Right cardiac atrium (tissue), 5 donors: ENCODE results near the gene SLC37A1. TPM values are rescaled to one million over a fixed set of nuclear protein-coding genes. Genes with fewer than 3 reads are reported as not detected.
A peak's percentile ranks its signal among the peaks of the same experiment; 100 is the strongest.
"Not testable (repeated sequence)": the region's sequence is repeated elsewhere in the genome, so short reads cannot be mapped to it uniquely, and the experiment has no call there.

Experiments
- ATAC-seq, 2 donors: fragments of 200-7000 bp; cut with Tn5 transposase; one replicate each; pipeline versions ENCODE4 v1.8.0 to v1.9.1; 2020; ENCODE audit warnings: moderate library complexity in 2 of 2, mild to moderate bottlenecking in 1 of 2
- DNase-seq, 3 donors: peaks; one replicate each; pipeline ENCODE4 v3.0.0-alpha.2; 2020
- H3K27ac ChIP-seq: one replicate; pipeline ENCODE4 v1.5.1; 2013; ENCODE audit warnings: mild to moderate bottlenecking, low read length, control low read depth, moderate library complexity
- H3K27me3 ChIP-seq: one replicate; pipeline ENCODE4 v1.6.1; 2013; ENCODE audit not compliant: control insufficient read depth, insufficient read depth
- H3K4me1 ChIP-seq: one replicate; pipeline ENCODE4 v1.6.1; 2013; ENCODE audit warnings: low read length; ENCODE audit not compliant: control insufficient read depth, insufficient read depth
- H3K4me3 ChIP-seq: one replicate; pipeline ENCODE4 v1.5.1; 2013; ENCODE audit warnings: low read length, control low read depth
- H3K9me3 ChIP-seq: one replicate; pipeline ENCODE4 v1.6.1; 2013; ENCODE audit warnings: low read length; ENCODE audit not compliant: control insufficient read depth
- WGBS: extraction: QIAGEN DNeasy Blood & Tissue Kit; methylation state at CpG from one replicate; pipeline ENCODE4 v1.1.7; 2013; 5-methylcytosine and 5-hydroxymethylcytosine counted together
- intact Hi-C, 4 donors: fragments of 100-400 bp; cut with DNase I; formaldehyde crosslinking; loops; one replicate each; pipeline versions ENCODE4 v1.11.0 to v1.14.0; 2022 to 2023
- polyA plus RNA-seq: library from polyadenylated mRNA; stranded (reverse); fragments of 200-250 nt; gene quantifications from one replicate; pipeline ENCODE4 v1.2.3, GENCODE V29; 2013
- total RNA-seq, 4 donors: library from RNA; stranded (reverse); fragmentation: NEBNext Ultra II Directional; extraction: Animal tissue kit (Norgen Biotek cat#: 25700); gene quantifications; one replicate each; pipeline ENCODE4 v1.2.1, GENCODE V29; 2021
- donor health status: healthy with polysubstance abuse.
- donor health status: DM: no; HTN: yes; CAD: no.
- donor health status: DM: no; HTN: no; CAD: no.
- donor health status: DM: no; HTN: yes; CAD: no; lungs with severe emphysema.
- donor health status: DM: yes; HTN: yes; CAD: no.

Gene SLC37A1
- total and polyA plus RNA-seq, 5 donors: 1.9 to 2.9 (median 2.9) TPM

GRCh38 chr21:42607525-42608102 lies 94.0 kb downstream of the SLC37A1 start:
- 85% methylated on average over 5 of the region's 5 CpGs for WGBS
- ATAC-seq (no peak), DNase-seq (no peak)
- no peak overlapping the region for H3K4me3 ChIP-seq
- peaks cover 2% of the 10 kb centered on the region for H3K9me3 ChIP-seq
- H3K27ac ChIP-seq: no peak overlapping the region
- no peaks in the 10 kb centered on the region for H3K4me1 ChIP-seq
- H3K27me3 ChIP-seq: no peaks in the 10 kb centered on the region
- intact Hi-C loops: no loop called here

DNA sequence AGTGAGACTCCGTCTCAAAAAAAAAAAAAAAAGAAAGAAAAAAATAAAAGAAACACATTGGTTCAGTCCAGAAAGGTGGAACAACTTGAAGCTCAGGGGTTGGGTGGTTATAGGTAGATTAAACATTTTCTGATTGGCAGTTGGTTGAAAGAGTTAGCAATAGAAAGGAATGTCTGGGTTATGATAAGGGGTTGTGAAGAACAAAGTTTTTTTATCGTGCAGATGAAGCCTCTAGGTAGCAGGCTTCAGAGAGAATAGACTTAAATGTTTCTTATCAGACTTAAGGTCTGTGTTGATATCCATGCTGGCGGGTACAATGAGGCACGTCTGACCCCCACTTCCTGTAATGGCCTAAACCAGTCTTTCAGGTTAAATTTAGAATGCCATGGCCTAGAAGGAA lies 94.8 kb downstream of the SLC37A1 start:
- DNase-seq: no peak
- H3K9me3 ChIP-seq: peaks cover 2% of the 10 kb centered on the region
- WGBS: 60% methylated on average over 4 of the region's 4 CpGs

DNA sequence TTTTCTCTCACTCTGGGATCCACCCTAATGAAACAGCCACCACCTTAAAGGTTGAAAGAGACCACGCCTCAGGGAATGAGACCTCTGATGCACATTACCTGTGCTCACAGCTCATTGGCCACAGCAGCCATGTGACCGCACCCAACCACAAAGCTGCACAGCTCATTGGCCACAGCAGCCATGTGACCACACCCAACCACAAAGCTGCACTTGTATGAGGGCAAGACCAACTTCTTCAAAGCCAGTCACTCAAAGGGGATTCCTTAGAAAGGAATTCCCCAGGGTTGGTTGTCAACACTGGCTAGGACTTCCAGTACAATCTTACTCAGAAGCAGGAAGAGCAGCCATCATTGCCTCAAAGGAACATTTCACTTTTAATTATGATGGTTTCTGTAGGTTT lies 96.2 kb downstream of the SLC37A1 start:
- ATAC-seq: no peak
- H3K27me3 ChIP-seq: no peaks in the 10 kb centered on the region
- no peak overlapping the region for H3K27ac ChIP-seq
- WGBS: 99% methylated on average over 2 of the region's 2 CpGs
- H3K9me3 ChIP-seq: no peaks in the 10 kb centered on the region
- no peaks in the 10 kb centered on the region for H3K4me1 ChIP-seq
- DNase-seq: peak in 1 of 3 donors; percentile 1
- intact Hi-C loops: no loop called here
- H3K4me3 ChIP-seq: no peak overlapping the region

More for the DNA sequence above, 94.8 kb downstream of the SLC37A1 start:
- Histone ChIP-seq H3K27me3 (no peaks in the 10 kb centered on the region), H3K27ac (no peak overlapping the region), H3K4me1 (no peaks in the 10 kb centered on the region), H3K4me3 (no peak overlapping the region)
- intact Hi-C loops: no loop called here
- ATAC-seq: no peak

DNA sequence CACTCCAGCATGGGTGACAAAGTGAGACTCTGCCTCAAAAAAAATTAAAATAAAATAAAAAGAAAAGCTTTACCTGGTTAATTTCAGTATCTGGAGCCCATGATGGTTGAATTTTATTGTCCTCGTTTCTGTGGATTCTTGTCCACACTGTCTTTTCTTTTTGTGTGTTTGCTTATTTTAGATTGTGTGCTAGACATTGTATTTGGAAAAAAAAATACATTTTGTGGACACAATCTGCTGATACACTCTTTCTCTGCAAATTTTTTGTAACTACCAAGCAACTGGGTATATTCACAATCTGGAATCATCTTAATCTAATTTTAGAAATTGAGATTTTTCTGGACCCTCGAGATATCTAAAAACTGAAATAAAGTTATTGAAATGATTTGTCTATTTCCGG lies 98.2 kb downstream of the SLC37A1 start:
- no peak for DNase-seq
- no peaks in the 10 kb centered on the region for H3K4me1 ChIP-seq
- H3K4me3 ChIP-seq: no peak overlapping the region
- no peaks in the 10 kb centered on the region for H3K27me3 ChIP-seq
- no peak for ATAC-seq
- no peak overlapping the region for H3K27ac ChIP-seq
- WGBS: 89% methylated on average over 3 of the region's 3 CpGs
- H3K9me3 ChIP-seq: no peaks in the 10 kb centered on the region
- intact Hi-C loops: no loop called here

- H3K4me3 ChIP-seq: no peak overlapping the region
- no peaks in the 10 kb centered on the region for H3K27me3 ChIP-seq
- intact Hi-C loops: no loop called here
- DNase-seq: no peak
- no peak for ATAC-seq
- H3K4me1 ChIP-seq: no peaks in the 10 kb centered on the region
- H3K27ac ChIP-seq: no peak overlapping the region
- 90% methylated on average over 1 of the region's 1 CpG for WGBS
- H3K9me3 ChIP-seq: no peaks in the 10 kb centered on the region
Measured at GRCh38 chr21:42612390-42612789, 98.7 kb downstream of the SLC37A1 start.

DNA sequence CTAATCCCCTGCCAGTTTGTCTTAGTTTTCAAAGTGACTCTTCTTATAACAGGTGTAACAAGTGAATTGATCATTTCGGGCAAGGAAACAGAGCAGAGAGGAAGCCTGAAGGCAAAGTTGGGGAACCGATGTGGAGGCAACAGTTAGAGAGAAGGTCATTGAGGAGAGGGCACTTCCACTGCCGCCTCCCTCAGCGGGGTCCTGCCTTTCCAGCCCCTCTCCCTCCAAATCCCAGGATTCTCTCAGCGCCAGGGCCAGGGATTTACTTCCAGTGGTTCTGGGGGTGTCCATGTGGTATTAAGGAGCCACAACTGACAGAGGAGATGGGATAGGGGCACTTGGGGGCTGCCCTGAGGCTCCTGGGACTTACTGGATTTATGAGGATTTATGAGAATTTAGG lies 100.1 kb downstream of the SLC37A1 start:
- peak in 1 of 3 donors; percentile 20 for DNase-seq
- H3K27me3 ChIP-seq: no peaks in the 10 kb centered on the region
- intact Hi-C loops: no loop called here
- WGBS: 93% methylated on average over 5 of the region's 5 CpGs
- no peaks in the 10 kb centered on the region for H3K4me1 ChIP-seq
- H3K27ac ChIP-seq: no peak overlapping the region
- no peak overlapping the region for H3K4me3 ChIP-seq
- no peak for ATAC-seq
- no peaks in the 10 kb centered on the region for H3K9me3 ChIP-seq

GRCh38 chr21:42614396-42614795 lies 100.7 kb downstream of the SLC37A1 start:
- peak in 1 of 3 donors; percentile 20 for DNase-seq

DNA sequence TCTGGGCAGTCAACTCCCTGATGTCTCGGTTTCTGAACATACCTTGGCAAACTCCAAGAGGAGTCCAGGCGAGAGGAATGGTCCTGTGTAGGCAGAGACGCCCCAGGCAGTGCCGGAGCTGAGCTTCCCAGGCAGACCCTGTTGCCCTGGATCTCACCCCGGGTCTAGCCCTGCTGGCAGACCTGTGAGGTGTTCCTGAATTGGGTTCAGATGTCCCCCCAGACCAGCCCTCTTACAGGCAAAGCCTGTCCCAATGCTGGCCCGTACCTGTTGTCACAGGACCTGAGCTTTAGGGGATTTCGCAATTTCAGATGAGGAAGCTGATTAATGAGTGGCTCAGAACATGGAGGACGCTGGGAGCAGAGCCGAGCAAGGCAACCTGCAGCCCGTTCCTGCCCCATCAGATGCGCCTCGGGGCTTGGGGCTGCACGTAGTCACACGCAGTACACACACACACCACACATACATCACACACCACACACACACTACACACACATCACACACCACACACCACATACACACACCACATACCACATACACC lies 101.2 kb downstream of the SLC37A1 start:
- DNase-seq (peak in 1 of 3 donors; percentile 35), ATAC-seq (peak in 1 of 2 donors; percentile 43)
- H3K4me1 ChIP-seq: no peaks in the 10 kb centered on the region
- H3K4me3 ChIP-seq: no peak overlapping the region
- WGBS: 37% methylated on average over 14 of the region's 14 CpGs
- H3K9me3 ChIP-seq: no peaks in the 10 kb centered on the region
- H3K27ac ChIP-seq: no peak overlapping the region
- intact Hi-C loops: no loop called here
- no peaks in the 10 kb centered on the region for H3K27me3 ChIP-seq

More at GRCh38 chr21:42614396-42614795, 100.7 kb downstream of the SLC37A1 start:
- no peak overlapping the region for H3K4me3 ChIP-seq
- H3K27ac ChIP-seq: no peak overlapping the region
- WGBS: 68% methylated on average over 9 of the region's 9 CpGs
- intact Hi-C loops: no loop called here
- no peaks in the 10 kb centered on the region for H3K27me3 ChIP-seq
- H3K4me1 ChIP-seq: no peaks in the 10 kb centered on the region
- H3K9me3 ChIP-seq: no peaks in the 10 kb centered on the region
- no peak for ATAC-seq

DNA sequence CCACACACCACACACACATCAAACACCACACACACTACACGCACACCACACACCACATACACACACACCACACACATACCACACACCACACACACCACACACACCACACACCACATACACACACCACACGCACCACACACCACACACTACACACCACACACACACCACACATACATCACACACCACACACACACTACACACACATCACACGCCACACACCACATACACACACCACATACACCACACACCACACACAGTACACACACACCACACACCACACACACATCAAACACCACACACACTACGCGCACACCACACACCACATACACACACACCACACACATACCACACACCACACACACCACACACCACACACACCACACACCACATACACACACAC lies 101.7 kb downstream of the SLC37A1 start:
- H3K27ac ChIP-seq, intact Hi-C loops, DNase-seq, H3K4me3 ChIP-seq, H3K4me1 ChIP-seq, H3K27me3 ChIP-seq, H3K9me3 ChIP-seq, ATAC-seq: not testable (repeated sequence)
- 65% methylated on average over 4 of the region's 5 CpGs for WGBS

- Histone ChIP-seq H3K27me3 (no peaks in the 10 kb centered on the region), H3K9me3 (no peaks in the 10 kb centered on the region), H3K4me3 (no peak overlapping the region), H3K27ac (no peak overlapping the region), H3K4me1 (no peaks in the 10 kb centered on the region)
- no peak for DNase-seq
- ATAC-seq: no peak
- intact Hi-C loops: no loop called here
- WGBS: 63% methylated on average over 3 of the region's 3 CpGs
Measured at GRCh38 chr21:42615924-42616323, 102.3 kb downstream of the SLC37A1 start.

DNA sequence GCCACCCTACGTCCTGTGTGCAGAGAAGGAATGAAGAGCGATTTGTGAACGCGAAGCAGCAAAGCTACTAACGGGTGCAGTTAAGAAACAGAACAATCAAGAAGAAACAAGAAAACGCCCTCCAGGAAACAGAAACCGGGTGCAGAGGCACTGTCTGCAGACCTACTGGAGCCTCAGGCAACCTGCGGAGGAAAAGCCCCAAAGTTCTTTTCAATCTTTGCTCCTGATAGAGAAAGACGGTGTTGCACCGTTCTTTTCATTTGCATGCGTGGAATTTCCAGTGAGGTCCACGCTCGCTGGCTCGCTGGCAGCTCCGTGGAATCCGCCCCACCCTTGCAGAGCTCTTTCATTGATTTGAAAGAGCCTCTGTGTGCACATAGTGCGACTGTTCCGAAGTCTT lies 102.8 kb downstream of the SLC37A1 start:
- Histone ChIP-seq H3K27me3 (no peaks in the 10 kb centered on the region), H3K27ac (no peak overlapping the region), H3K9me3 (no peaks in the 10 kb centered on the region), H3K4me1 (no peaks in the 10 kb centered on the region), H3K4me3 (no peak overlapping the region)
- DNase-seq (peak in 1 of 3 donors; percentile 10), ATAC-seq (no peak)
- intact Hi-C loops: no loop called here
- WGBS: 26% methylated on average over 18 of the region's 18 CpGs

- peak in 1 of 3 donors; percentile 44 for DNase-seq
- no peaks in the 10 kb centered on the region for H3K4me1 ChIP-seq
- H3K27me3 ChIP-seq: no peaks in the 10 kb centered on the region
- H3K4me3 ChIP-seq: no peak overlapping the region
- ATAC-seq: peak in 1 of 2 donors; percentile 24
- WGBS: 78% methylated on average over 21 of the region's 21 CpGs
- H3K9me3 ChIP-seq: no peaks in the 10 kb centered on the region
- H3K27ac ChIP-seq: no peak overlapping the region
- intact Hi-C loops: no loop called here
Measured at GRCh38 chr21:42616941-42617340, 103.3 kb downstream of the SLC37A1 start.
